Measurements from ENCODE around the gene TCF7L2.

Gene TCF7L2

GRCh38 chr10:113128450-113129070 is 178.5 kb downstream of the TCF7L2 start:
- DNase-seq, result no peak

DNA sequence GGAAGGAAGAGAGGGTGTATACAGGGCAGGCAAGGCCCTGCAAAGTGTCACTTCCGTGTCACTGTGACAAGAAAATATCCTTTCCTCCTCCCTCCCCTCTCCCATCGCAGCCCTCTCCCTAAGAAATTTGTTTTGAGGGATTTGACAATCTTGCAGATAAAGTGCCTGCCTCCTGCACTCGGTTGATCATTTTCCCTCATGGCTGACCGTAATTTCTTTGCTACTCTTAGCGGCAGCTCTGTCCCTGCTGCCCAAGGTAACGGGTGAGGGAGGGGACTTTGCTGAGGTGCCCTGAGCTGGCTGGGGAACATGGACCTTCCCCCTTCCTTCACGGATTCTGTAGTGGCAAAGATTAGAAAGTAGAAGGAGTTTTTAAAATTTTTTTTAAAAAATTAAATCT is 179.1 kb downstream of the TCF7L2 start:
- no peak for DNase-seq

DNA sequence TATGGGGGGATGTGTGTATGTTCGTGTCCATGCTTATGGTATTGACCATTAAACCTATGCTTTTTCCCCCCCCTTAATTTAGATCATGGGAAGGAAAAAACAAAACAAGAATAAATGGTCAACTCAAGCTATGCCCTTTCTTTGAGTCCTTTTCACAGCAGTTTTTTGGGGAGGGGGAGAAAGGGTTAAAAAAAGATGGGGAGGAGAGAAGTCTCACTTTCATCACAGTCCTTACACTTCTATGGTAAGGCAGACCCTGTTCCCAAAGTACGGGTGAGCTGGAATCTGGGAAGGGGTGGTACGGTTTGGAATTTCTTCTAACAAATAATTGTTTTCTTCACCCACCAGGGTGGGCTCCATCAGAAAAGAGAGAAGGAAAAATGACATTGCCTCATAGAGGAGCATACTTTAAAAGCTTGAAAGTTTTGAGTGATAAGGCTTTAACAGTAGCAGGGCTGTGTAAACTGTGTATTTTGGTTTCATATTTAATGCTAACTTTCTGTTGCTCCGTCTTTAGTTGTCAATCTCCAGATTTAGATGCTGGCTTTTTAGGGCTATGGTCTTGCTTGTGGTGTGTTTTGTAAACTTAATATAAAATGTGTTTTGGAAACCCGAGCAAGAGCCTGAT is 180.1 kb downstream of the TCF7L2 start:
- no peak for DNase-seq

DNA sequence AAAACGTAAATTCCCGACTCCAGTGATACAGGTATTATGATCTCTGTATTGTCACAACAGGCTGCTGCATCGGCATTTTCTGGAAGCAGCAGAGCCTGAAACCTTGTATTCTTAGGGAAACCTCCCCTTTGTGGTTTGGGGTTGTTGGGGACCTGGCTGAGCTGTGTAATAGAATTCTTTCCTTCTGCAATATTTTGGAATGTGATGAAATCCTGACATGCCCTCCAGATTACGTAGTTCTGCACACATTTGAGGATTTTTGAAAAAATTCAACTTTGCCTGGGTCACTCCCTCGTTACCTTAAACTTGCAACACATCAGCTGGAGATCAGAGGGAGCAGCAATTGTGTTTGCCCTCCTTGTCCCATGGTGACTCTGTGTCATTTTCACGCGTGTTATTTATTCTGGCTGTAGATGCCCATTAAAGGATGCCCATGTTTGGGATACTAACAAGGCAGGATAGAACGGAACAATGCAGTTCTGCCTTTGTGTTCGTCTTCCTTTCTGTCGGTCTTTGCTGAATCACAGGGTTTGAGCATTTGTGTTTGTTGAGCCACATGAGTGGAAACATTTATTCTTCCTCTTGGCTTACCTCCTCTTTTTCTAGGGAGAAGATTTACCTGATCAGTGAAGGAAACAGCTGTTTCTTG is 181.7 kb downstream of the TCF7L2 start:
- DNase-seq, result no peak

DNA sequence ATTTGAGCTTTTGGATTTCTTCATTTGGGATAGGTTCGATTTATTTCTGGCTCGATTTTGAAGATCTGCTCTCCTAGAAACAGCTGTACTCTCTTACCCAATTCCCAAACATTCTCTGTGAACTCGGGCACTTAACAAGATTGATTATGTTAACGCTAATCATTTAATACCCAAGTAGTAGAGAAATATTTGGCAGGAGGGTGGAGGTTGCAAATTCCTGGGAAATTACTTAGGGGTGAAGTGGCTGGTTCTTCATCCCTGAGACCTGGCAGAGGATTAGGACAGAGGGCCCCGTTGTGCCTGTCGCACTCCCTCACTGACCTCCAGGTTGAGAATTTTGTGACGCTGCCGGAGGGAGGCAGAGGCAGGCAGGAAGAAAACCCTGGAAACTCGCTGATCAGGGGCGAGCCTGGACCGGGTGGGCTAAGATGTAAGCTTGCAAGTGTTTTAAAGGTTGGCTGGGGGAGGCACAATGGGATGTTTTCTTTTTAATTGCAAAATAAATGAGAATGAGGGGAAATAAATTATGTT is 182.6 kb downstream of the TCF7L2 start:
- no peak for DNase-seq

DNA sequence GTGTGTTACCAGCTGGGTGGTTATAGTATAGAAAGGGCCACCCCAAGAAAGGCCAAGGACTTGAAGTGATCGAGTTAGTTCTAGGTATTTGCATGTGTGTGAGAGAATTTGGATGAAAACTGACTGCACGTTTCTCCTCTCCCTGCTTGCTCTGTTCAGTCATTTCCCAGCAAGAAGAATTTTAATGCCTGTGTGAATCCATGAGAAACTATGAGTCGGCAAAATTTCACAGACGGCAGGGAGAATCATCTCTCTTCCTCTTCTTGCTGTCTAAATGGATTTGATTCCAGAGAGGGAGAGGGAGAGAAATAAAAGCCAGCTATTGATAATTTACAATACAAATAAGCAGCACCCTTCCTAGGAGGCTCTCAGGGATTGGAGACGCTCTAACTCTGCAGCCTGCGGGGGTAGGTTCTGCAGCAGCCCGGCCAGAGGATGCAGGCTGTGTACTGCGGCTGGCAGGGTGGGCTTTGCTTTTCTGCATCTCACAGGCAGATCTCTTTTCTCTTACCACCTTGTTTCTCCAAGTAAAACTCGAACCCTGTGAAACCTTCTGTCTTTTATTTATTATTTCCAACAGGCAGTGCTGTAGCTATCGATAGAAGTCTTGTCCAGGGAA is 183.6 kb downstream of the TCF7L2 start:
- peak; percentile 21 for DNase-seq

DNA sequence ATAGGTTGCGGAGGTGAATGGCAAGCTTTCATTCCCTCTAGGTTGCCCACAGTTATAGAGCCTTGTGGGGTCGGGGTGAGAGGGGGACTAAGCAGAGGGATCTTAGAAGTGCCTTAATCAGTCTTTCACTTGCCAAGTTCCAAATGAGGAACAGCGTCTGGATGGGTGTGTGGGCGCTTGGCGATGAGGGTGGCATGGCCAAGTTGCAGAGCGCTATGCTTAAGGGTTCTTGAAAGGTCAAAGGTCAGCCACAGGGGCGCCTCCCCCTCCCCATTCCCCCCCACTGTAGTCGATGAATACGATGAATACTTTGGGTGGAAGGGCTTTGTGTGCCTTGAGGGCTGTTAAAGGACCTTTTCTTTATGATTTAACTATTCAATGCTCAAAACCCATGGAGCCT is 185.0 kb downstream of the TCF7L2 start:
- no peak for DNase-seq

GRCh38 chr10:113137941-113138685 is 188.1 kb downstream of the TCF7L2 start:
- DNase-seq, result no peak

GRCh38 chr10:113138937-113139585 is 189.0 kb downstream of the TCF7L2 start:
- no peak for DNase-seq

DNA sequence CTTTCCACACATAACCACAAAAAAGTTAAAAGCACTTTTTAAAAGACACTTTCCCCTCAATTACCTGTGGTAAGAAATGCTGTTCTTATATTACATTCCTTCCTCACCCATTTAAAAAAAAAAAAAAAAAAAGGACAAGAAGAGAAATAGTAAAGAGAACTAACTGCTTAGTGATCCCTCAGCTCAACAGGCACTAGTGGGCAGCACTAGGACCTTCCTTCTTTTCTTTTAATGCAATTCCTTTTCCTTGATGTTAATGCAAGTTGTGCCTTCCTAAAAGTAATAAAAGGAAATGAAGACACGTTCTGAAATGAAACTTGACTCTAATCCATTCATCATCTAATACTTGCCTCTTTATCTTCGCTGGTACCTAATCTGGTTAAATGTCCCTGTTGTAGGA is 189.7 kb downstream of the TCF7L2 start:
- no peak for DNase-seq

GRCh38 chr10:113140143-113141011 is 190.3 kb downstream of the TCF7L2 start:
- no peak for DNase-seq

GRCh38 chr10:113142601-113143362 is 192.7 kb downstream of the TCF7L2 start:
- DNase-seq, result peak; percentile 49

DNA sequence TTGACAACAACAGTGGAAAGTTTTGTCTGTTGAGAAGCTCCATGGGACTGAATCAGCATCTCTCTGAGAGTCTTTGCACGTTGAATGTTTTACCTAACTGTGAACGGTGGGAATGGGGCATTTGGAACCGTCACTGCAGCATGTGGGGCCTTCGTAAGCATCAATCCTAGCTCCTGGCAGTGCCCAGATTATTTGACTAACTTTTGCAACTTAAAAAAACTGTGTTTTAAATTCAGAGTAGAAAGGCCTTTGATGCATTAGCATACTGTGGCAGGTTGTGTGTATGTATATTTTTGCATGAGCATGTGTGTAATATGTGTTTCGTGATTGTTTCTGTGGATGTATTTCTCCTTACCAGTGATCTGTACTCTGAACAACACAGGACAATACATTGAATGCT is 194.5 kb downstream of the TCF7L2 start:
- no peak for DNase-seq

GRCh38 chr10:113148071-113148825 is 198.2 kb downstream of the TCF7L2 start:
- no peak for DNase-seq

DNA sequence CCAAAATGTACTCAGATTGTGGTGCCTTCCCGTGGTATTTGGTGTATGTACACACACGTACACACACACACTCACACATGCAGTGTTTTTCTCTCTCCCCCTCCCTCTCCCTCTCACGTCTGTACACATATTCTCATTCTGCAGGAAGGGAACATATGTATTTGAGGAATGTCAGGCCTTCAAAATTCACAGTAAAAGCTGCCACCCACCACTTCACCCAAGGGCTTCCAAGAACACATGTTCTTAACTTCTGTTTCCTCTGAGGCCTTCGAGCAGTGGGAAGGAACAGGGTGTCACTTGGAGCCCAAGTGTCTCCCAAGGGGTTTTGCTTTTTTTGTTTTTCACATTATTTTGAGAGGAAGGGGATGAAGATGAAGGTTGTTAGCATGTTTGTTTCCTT is 198.9 kb downstream of the TCF7L2 start:
- no peak for DNase-seq

GRCh38 chr10:113149626-113150025 is 199.6 kb downstream of the TCF7L2 start:
- DNase-seq, result no peak

DNA sequence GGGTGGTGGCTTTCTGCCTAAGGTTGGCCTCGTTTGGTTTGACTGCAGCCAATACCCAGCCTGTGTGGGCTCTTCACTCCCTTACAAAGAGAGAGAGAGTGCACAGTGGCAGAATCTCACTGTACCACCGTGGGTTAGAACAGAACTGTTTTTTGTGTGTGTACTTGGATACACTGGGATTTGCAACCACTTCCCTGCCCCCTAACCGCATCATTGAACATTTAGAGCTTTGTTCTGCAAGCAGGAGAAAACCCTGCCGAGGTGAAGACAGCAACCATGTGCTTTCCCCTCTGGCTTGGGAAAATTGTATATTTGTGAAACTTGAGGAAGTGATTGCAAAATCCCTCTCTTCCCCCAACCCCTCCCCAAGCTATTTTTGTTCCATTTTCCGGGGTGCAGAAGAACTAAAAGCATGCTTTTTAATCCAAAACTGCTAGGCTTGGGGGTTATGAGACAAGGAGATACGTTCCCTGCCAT is 201.2 kb downstream of the TCF7L2 start:
- no peak for DNase-seq

- DNase-seq, result no peak
Observed at GRCh38 chr10:113153493-113154102, 203.6 kb downstream of the TCF7L2 start.

GRCh38 chr10:113157441-113157840 is 207.4 kb downstream of the TCF7L2 start:
- DNase-seq, result no peak

All from NCI-H510A treated with DMSO at 0.1 percent for 48 hours (cell line).